Measurements from ENCODE around the gene CST1.
"Not testable (repeated sequence)": the region's sequence is repeated elsewhere in the genome, so short reads cannot be mapped to it uniquely, and the experiment has no call there.

The CST1 gene

DNA sequence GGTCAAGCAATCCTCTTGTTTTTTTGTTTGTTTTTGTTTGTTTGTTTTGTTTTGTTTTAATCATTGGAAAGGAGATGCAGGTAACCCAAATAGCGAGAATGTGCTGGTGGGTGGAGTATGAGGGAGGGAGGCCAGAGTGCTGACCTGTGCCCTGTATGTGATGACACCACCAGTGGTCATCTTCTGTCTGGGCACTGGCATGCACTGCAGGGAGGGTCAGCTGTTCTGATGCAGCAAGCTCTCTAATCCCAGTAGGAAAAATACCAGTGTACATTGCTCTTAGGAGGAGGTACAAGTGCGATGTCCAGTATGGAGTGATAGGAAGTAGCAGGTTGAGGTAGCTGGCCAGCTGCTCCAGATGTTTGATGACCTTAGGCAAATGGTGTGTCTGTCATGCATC lies 2.9 kb upstream of the CST1 start:
- H2AK5ac ChIP-seq (ENCODE audit: low read length): no peak overlapping the region
- no peak overlapping the region for H2BK5ac ChIP-seq (ENCODE audit: low read length)
- no peaks in the 10 kb centered on the region for H3K36me3 ChIP-seq (ENCODE audit: control insufficient read depth, insufficient read depth, low read length)
- no peak overlapping the region for H3K18ac ChIP-seq (ENCODE audit: low read length)
- DNase-seq: no peak
- no peak overlapping the region for H3K56ac ChIP-seq (ENCODE audit: low read length)
- no peaks in the 10 kb centered on the region for H3K79me2 ChIP-seq (ENCODE audit: control insufficient read depth, insufficient read depth, low read length)
- no CpG with 5 or more reads among the region's 2 CpGs for WGBS (ENCODE audit: extremely low coverage, insufficient coverage, low lambda C conversion rate)
- no peak overlapping the region for H2BK15ac ChIP-seq (replicated peaks; ENCODE audit: low read depth)
- no peak overlapping the region for H3K23ac ChIP-seq (ENCODE audit: low read length)
- peaks cover 3% of the 10 kb centered on the region for H3K4me1 ChIP-seq (ENCODE audit: control insufficient read depth, low read depth, low read length)
- no peak overlapping the region for H4K8ac ChIP-seq (ENCODE audit: low read depth, low read length)
- no peak overlapping the region for H3K9ac ChIP-seq (ENCODE audit: low read length)
- no peak overlapping the region for H3K4me2 ChIP-seq (ENCODE audit: low read length)
- no peaks in the 10 kb centered on the region for H3K27me3 ChIP-seq (ENCODE audit: insufficient read depth, low read length, poor library complexity)
- no peak overlapping the region for H3K4me3 ChIP-seq (ENCODE audit: low read length)
- H2BK120ac ChIP-seq (ENCODE audit: low read depth, low read length): no peak overlapping the region
- no peaks in the 10 kb centered on the region for H3K79me1 ChIP-seq (ENCODE audit: low read length)
- H3K4ac ChIP-seq (ENCODE audit: low read depth, low read length): no peak overlapping the region
- H3K27ac ChIP-seq (ENCODE audit: low read depth, low read length): no peak overlapping the region
- no peak overlapping the region for H4K5ac ChIP-seq (ENCODE audit: low read length)

DNA sequence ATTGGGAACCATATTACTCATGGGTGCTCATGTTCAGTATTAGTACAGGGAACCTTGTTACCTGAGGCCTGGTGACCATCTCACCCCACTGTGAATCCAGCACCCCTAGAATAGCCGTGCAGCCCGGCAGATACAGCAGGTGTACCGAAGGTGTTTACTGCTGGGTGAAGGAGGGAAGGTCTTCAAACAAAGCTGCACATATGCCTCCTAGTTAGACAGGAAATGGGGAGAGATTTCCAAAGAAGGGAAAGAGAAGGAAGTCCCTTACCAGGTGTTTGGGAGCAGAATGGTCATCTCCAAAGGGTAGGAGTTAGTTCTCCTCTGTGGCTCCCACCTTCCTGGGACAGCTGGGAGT lies 2.4 kb upstream of the CST1 start:
- no peak for DNase-seq
- H4K8ac ChIP-seq (ENCODE audit: low read depth, low read length): no peak overlapping the region
- no peak overlapping the region for H3K23ac ChIP-seq (ENCODE audit: low read length)
- no peak overlapping the region for H2BK5ac ChIP-seq (ENCODE audit: low read length)
- H3K56ac ChIP-seq (ENCODE audit: low read length): no peak overlapping the region
- H3K18ac ChIP-seq (ENCODE audit: low read length): no peak overlapping the region
- H3K27ac ChIP-seq (ENCODE audit: low read depth, low read length): no peak overlapping the region
- no peaks in the 10 kb centered on the region for H3K36me3 ChIP-seq (ENCODE audit: control insufficient read depth, insufficient read depth, low read length)
- no peak overlapping the region for H2BK15ac ChIP-seq (replicated peaks; ENCODE audit: low read depth)
- no peak overlapping the region for H3K4ac ChIP-seq (ENCODE audit: low read depth, low read length)
- no peak overlapping the region for H2BK120ac ChIP-seq (ENCODE audit: low read depth, low read length)
- H3K79me2 ChIP-seq (ENCODE audit: control insufficient read depth, insufficient read depth, low read length): no peaks in the 10 kb centered on the region
- no peak overlapping the region for H3K4me2 ChIP-seq (ENCODE audit: low read length)
- no CpG with 5 or more reads among the region's 3 CpGs for WGBS (ENCODE audit: extremely low coverage, insufficient coverage, low lambda C conversion rate)
- no peak overlapping the region for H4K5ac ChIP-seq (ENCODE audit: low read length)
- H3K4me3 ChIP-seq (ENCODE audit: low read length): no peak overlapping the region
- peaks cover 3% of the 10 kb centered on the region for H3K4me1 ChIP-seq (ENCODE audit: control insufficient read depth, low read depth, low read length)
- H3K27me3 ChIP-seq (ENCODE audit: insufficient read depth, low read length, poor library complexity): no peaks in the 10 kb centered on the region
- no peaks in the 10 kb centered on the region for H3K79me1 ChIP-seq (ENCODE audit: low read length)
- no peak overlapping the region for H3K9ac ChIP-seq (ENCODE audit: low read length)
- H2AK5ac ChIP-seq (ENCODE audit: low read length): no peak overlapping the region

DNA sequence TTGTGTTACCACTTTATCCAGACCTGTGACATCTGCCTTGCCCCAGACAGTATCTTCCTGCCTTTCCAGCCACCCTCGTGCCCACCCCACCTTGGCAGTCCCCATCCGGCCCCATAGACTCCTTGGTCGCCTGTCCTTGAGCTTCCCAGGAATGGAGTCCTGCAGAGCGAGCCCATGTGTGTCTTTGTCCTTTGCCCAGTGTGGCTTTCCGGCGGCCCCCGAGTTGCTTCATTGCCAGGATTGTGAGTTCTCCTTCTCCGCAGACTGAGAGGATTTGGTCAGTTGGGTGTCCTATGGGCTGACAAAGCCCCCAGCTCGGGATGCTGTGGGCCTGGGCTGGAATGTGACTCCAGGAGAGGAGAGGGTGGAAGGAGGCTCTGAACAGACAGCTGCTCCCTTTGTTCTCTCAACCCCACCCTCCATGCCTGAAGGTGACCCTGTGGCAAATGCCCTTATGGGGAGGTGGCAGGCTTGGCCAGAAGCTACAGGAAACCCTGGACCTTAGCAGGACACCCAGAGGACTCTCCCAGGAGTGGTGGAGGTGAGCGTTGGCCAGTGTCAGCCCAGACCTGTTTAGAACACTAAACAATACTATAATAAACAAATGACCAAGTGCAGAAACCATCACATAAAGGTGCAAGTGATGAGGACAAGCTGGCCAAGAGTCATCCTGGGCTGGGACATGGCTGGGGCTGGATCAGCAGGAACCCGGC lies 1.9 kb upstream of the CST1 start:
- no peaks in the 10 kb centered on the region for H3K36me3 ChIP-seq (ENCODE audit: control insufficient read depth, insufficient read depth, low read length)
- H3K18ac ChIP-seq (ENCODE audit: low read length): no peak overlapping the region
- H3K23ac ChIP-seq (ENCODE audit: low read length): no peak overlapping the region
- peak overlapping the region; percentile 3 for H3K56ac ChIP-seq (ENCODE audit: low read length)
- H4K5ac ChIP-seq (ENCODE audit: low read length): no peak overlapping the region
- no peaks in the 10 kb centered on the region for H3K27me3 ChIP-seq (ENCODE audit: insufficient read depth, low read length, poor library complexity)
- peaks cover 3% of the 10 kb centered on the region for H3K4me1 ChIP-seq (ENCODE audit: control insufficient read depth, low read depth, low read length)
- H3K79me1 ChIP-seq (ENCODE audit: low read length): no peaks in the 10 kb centered on the region
- no peak overlapping the region for H3K4me2 ChIP-seq (ENCODE audit: low read length)
- H2BK15ac ChIP-seq (replicated peaks; ENCODE audit: low read depth): no peak overlapping the region
- no peak overlapping the region for H3K27ac ChIP-seq (ENCODE audit: low read depth, low read length)
- H3K79me2 ChIP-seq (ENCODE audit: control insufficient read depth, insufficient read depth, low read length): no peaks in the 10 kb centered on the region
- no peak overlapping the region for H3K4me3 ChIP-seq (ENCODE audit: low read length)
- no peak overlapping the region for H2AK5ac ChIP-seq (ENCODE audit: low read length)
- no peak overlapping the region for H3K4ac ChIP-seq (ENCODE audit: low read depth, low read length)
- DNase-seq: no peak
- H2BK120ac ChIP-seq (ENCODE audit: low read depth, low read length): no peak overlapping the region
- no peak overlapping the region for H2BK5ac ChIP-seq (ENCODE audit: low read length)
- H3K9ac ChIP-seq (ENCODE audit: low read length): no peak overlapping the region
- no CpG with 5 or more reads among the region's 11 CpGs for WGBS (ENCODE audit: extremely low coverage, insufficient coverage, low lambda C conversion rate)
- no peak overlapping the region for H4K8ac ChIP-seq (ENCODE audit: low read depth, low read length)

DNA sequence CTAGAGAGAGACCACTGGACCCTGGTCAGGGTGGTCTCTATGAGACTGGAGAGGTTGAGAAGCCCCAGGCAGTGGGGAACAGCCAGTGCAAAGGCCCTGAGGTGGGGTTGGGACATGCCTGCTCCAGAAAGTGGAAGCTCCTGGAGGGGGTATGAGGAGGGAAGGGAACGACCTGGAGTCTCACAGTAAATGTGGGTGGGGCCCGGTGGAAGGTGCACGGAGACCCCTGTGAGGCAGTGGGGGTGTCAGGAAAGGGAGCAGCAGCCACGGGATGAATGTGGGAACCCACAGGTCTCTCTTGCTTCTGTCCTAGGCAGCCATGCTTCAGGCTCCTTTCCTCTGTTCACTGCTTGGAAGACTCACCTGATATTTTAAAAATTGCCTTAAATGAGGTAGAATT lies 1.3 kb upstream of the CST1 start:
- no peak overlapping the region for H3K4ac ChIP-seq (ENCODE audit: low read depth, low read length)
- no peaks in the 10 kb centered on the region for H3K79me2 ChIP-seq (ENCODE audit: control insufficient read depth, insufficient read depth, low read length)
- H4K8ac ChIP-seq (ENCODE audit: low read depth, low read length): no peak overlapping the region
- DNase-seq: no peak
- H3K27me3 ChIP-seq (ENCODE audit: insufficient read depth, low read length, poor library complexity): no peaks in the 10 kb centered on the region
- no peak overlapping the region for H2BK15ac ChIP-seq (replicated peaks; ENCODE audit: low read depth)
- H3K56ac ChIP-seq (ENCODE audit: low read length): no peak overlapping the region
- no peak overlapping the region for H2BK120ac ChIP-seq (ENCODE audit: low read depth, low read length)
- H3K36me3 ChIP-seq (ENCODE audit: control insufficient read depth, insufficient read depth, low read length): no peaks in the 10 kb centered on the region
- H2BK5ac ChIP-seq (ENCODE audit: low read length): no peak overlapping the region
- H3K4me1 ChIP-seq (ENCODE audit: control insufficient read depth, low read depth, low read length): peaks cover 3% of the 10 kb centered on the region
- H3K27ac ChIP-seq (ENCODE audit: low read depth, low read length): no peak overlapping the region
- no peak overlapping the region for H3K4me3 ChIP-seq (ENCODE audit: low read length)
- no peak overlapping the region for H3K4me2 ChIP-seq (ENCODE audit: low read length)
- H3K18ac ChIP-seq (ENCODE audit: low read length): no peak overlapping the region
- no peak overlapping the region for H4K5ac ChIP-seq (ENCODE audit: low read length)
- no peaks in the 10 kb centered on the region for H3K79me1 ChIP-seq (ENCODE audit: low read length)
- no peak overlapping the region for H3K9ac ChIP-seq (ENCODE audit: low read length)
- no peak overlapping the region for H3K23ac ChIP-seq (ENCODE audit: low read length)
- H2AK5ac ChIP-seq (ENCODE audit: low read length): no peak overlapping the region
- WGBS (ENCODE audit: extremely low coverage, insufficient coverage, low lambda C conversion rate): no CpG with 5 or more reads among the region's 4 CpGs

DNA sequence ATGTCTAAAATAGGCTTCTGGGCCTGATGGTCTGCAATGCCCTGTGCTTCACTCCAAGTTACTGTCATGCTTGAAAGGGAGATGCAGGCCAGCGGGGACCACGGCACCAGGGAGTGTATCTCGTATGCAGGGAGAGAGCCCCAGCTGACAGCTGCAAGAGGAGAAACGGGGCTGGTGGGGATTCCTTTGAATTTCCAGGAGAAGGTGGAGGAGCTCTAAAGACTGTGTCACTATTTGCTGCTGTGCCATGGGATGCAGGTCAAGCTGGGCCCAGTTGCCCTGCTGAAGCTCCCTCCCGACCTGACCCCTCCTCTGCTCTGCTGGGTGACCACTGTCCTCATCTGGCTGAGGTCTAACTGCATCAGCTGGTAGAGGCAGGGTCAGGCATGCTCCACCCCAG lies 989 bp downstream of the CST1 start:
- H3K56ac ChIP-seq (ENCODE audit: low read length): peak overlapping the region; percentile 28
- H4K8ac ChIP-seq (ENCODE audit: low read depth, low read length): no peak overlapping the region
- H3K23ac ChIP-seq (ENCODE audit: low read length): peak overlapping the region; percentile 30
- H3K79me2 ChIP-seq (ENCODE audit: control insufficient read depth, insufficient read depth, low read length): no peaks in the 10 kb centered on the region
- no CpG with 5 or more reads among the region's 5 CpGs for WGBS (ENCODE audit: extremely low coverage, insufficient coverage, low lambda C conversion rate)
- no peaks in the 10 kb centered on the region for H3K4me1 ChIP-seq (ENCODE audit: control insufficient read depth, low read depth, low read length)
- no peak overlapping the region for H2BK5ac ChIP-seq (ENCODE audit: low read length)
- H3K27ac ChIP-seq (ENCODE audit: low read depth, low read length): no peak overlapping the region
- no peak for DNase-seq
- H3K9ac ChIP-seq (ENCODE audit: low read length): no peak overlapping the region
- H4K5ac ChIP-seq (ENCODE audit: low read length): no peak overlapping the region
- no peak overlapping the region for H2BK120ac ChIP-seq (ENCODE audit: low read depth, low read length)
- no peaks in the 10 kb centered on the region for H3K27me3 ChIP-seq (ENCODE audit: insufficient read depth, low read length, poor library complexity)
- no peaks in the 10 kb centered on the region for H3K36me3 ChIP-seq (ENCODE audit: control insufficient read depth, insufficient read depth, low read length)
- H3K4me3 ChIP-seq (ENCODE audit: low read length): no peak overlapping the region
- no peak overlapping the region for H3K18ac ChIP-seq (ENCODE audit: low read length)
- H2AK5ac ChIP-seq (ENCODE audit: low read length): no peak overlapping the region
- H3K79me1 ChIP-seq (ENCODE audit: low read length): no peaks in the 10 kb centered on the region
- H3K4me2 ChIP-seq (ENCODE audit: low read length): no peak overlapping the region
- no peak overlapping the region for H2BK15ac ChIP-seq (replicated peaks; ENCODE audit: low read depth)
- H3K4ac ChIP-seq (ENCODE audit: low read depth, low read length): no peak overlapping the region

DNA sequence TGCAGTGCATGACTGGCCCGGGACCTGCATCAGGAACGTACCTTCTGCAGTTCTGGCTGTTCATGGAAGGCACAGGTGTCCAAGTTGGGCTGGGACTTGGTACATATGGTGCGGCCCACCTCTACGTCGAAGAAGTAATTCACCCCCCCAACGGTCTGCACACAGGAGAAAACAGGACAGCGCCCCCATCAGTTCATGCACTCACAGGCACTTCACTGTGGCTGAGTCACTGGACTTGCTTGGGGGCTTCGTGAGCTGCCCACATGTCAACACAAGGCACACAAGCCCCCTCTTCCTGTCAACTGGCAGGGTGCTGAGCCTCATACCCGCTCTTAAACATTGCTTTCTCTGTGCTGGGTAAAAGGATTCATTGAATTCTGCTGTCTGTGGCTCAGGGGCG lies 1.8 kb downstream of the CST1 start:
- not testable (repeated sequence) for H3K9ac ChIP-seq (ENCODE audit: low read length)

More for the DNA sequence above, 1.8 kb downstream of the CST1 start:
- not testable (repeated sequence) for DNase-seq; H2BK15ac ChIP-seq (replicated peaks; ENCODE audit: low read depth); H3K4me2 ChIP-seq (ENCODE audit: low read length); H3K56ac ChIP-seq (ENCODE audit: low read length); H2BK120ac ChIP-seq (ENCODE audit: low read depth, low read length); H3K79me2 ChIP-seq (ENCODE audit: control insufficient read depth, insufficient read depth, low read length); H3K79me1 ChIP-seq (ENCODE audit: low read length); H4K5ac ChIP-seq (ENCODE audit: low read length); H3K4me3 ChIP-seq (ENCODE audit: low read length); H2BK5ac ChIP-seq (ENCODE audit: low read length); H2AK5ac ChIP-seq (ENCODE audit: low read length); H3K27me3 ChIP-seq (ENCODE audit: insufficient read depth, low read length, poor library complexity); H3K4ac ChIP-seq (ENCODE audit: low read depth, low read length); H3K27ac ChIP-seq (ENCODE audit: low read depth, low read length); H3K23ac ChIP-seq (ENCODE audit: low read length); H3K18ac ChIP-seq (ENCODE audit: low read length); H4K8ac ChIP-seq (ENCODE audit: low read depth, low read length); H3K36me3 ChIP-seq (ENCODE audit: control insufficient read depth, insufficient read depth, low read length); H3K4me1 ChIP-seq (ENCODE audit: control insufficient read depth, low read depth, low read length)
- WGBS (ENCODE audit: extremely low coverage, insufficient coverage, low lambda C conversion rate): no CpG with 5 or more reads among the region's 10 CpGs
